HL-60 (cell line): ENCODE data around the gene ATPAF2.
A peak's percentile ranks its signal among the peaks of the same experiment; 100 is the strongest.

Source experiments
- DNase-seq, 2 experiments: peaks; one replicate each; pipeline ENCODE4 v3.0.0-alpha.2; 2010 to 2020; ENCODE audit warnings: low read depth in 1 of 2, low spot score in 1 of 2
- H3K27ac ChIP-seq: fragments of 250-450 bp; sonication (Bioruptor Pico); replicated peaks from 2 replicates; pipeline ENCODE4 v1.5.1; 2020; ENCODE audit warnings: mild to moderate bottlenecking, moderate library complexity
- H3K27me3 ChIP-seq: fragments of 250-450 bp; sonication (Bioruptor Pico); 2 replicates; pipeline ENCODE4 v1.5.1; 2021; ENCODE audit warnings: mild to moderate bottlenecking, moderate library complexity; ENCODE audit not compliant: insufficient read depth, poor library complexity, severe bottlenecking
- H3K4me3 ChIP-seq: replicated peaks from 2 replicates; pipeline ENCODE4 v1.5.1; 2011; ENCODE audit warnings: mild to moderate bottlenecking, control low read depth, low read length; ENCODE audit not compliant: insufficient read depth
- CTCF ChIP-seq: IDR thresholded peaks from one replicate; pipeline ENCODE4 v1.5.1; 2011; ENCODE audit warnings: low read length, control low read depth, inconsistent platforms; ENCODE audit not compliant: insufficient read depth
- GABPA ChIP-seq: IDR thresholded peaks from 2 replicates; pipeline ENCODE4 v1.6.1; 2012; ENCODE audit warnings: low read depth
- POLR2AphosphoS5 ChIP-seq: IDR thresholded peaks from 2 replicates; pipeline ENCODE4 v1.6.1; 2012; ENCODE audit warnings: low read depth
- REST ChIP-seq: IDR thresholded peaks from 2 replicates; pipeline ENCODE4 v1.6.1; 2012; ENCODE audit warnings: low read depth; ENCODE audit not compliant: insufficient replicate concordance
- SPI1 ChIP-seq: IDR thresholded peaks from 2 replicates; pipeline ENCODE4 v1.6.1; 2012; ENCODE audit warnings: low read depth, mild to moderate bottlenecking, borderline replicate concordance

Gene ATPAF2

GRCh38 chr17:18065546-18065945, 26.6 kb upstream of the ATPAF2 start:
- no peaks in the 10 kb centered on the region for H3K27me3 ChIP-seq
- TF ChIP-seq SPI1 (no peak), CTCF (no peak), REST (no peak), POLR2AphosphoS5 (no peak), GABPA (no peak)
- no peak for DNase-seq
- no peak overlapping the region for H3K4me3 ChIP-seq
- H3K27ac ChIP-seq = no peak overlapping the region

GRCh38 chr17:18064053-18064452, 25.1 kb upstream of the ATPAF2 start:
- TF ChIP-seq GABPA (no peak), REST (no peak), POLR2AphosphoS5 (no peak), CTCF (no peak), SPI1 (no peak)
- Histone ChIP-seq H3K27ac (no peak overlapping the region), H3K27me3 (no peaks in the 10 kb centered on the region), H3K4me3 (no peak overlapping the region)
- no peak for DNase-seq

- TF ChIP-seq REST = no peak
- Histone ChIP-seq H3K4me3 (no peak overlapping the region), H3K27ac (no peak overlapping the region), H3K27me3 (no peaks in the 10 kb centered on the region)
- no peak for DNase-seq
Observed at GRCh38 chr17:18059283-18059682, 20.3 kb upstream of the ATPAF2 start.

- H3K27ac ChIP-seq = peak overlapping the region; percentile 45
- no peak for DNase-seq
- TF ChIP-seq POLR2AphosphoS5 = no peak
- TF ChIP-seq SPI1 = no peak
Observed at GRCh38 chr17:18056214-18056613, 17.2 kb upstream of the ATPAF2 start.

More at GRCh38 chr17:18056214-18056613, 17.2 kb upstream of the ATPAF2 start:
- H3K27me3 ChIP-seq = no peaks in the 10 kb centered on the region
- H3K4me3 ChIP-seq = no peak overlapping the region
